GM12878 (cell line): ENCODE data around the gene SLC4A2. TPM values are rescaled to one million over a fixed set of nuclear protein-coding genes. Genes with fewer than 3 reads are reported as not detected.

Experiments used
- ATAC-seq: fragments of 200-7000 bp; cut with Tn5 transposase; 3 replicates; pipeline ENCODE4 v1.9.1; 2020; ENCODE audit warnings: mild to moderate bottlenecking, moderate library complexity
- BruUV-seq: library from RNA; stranded (reverse); fragments of 400-500 nt; replicated peaks from 2 replicates; lab custom pipeline; 2021; lab: Mats Ljungman, UMichigan
- CTCF ChIA-PET: fragments of 300-600 bp; sonication (Branson Sonifier 250); formaldehyde crosslinking; extraction: SDS; loops from one replicate; lab custom pipeline; 2021; ENCODE audit warnings: inconsistent platforms; lab: Yijun Ruan, JAX
- POLR2A ChIA-PET: fragments of 350-600 bp; formaldehyde crosslinking; extraction: SDS; loops from one replicate; lab custom pipeline; 2021; ENCODE audit warnings: inconsistent platforms; lab: Charles Lee
- RAD21 ChIA-PET: fragments of 300-600 bp; sonication (Branson Sonifier 250); formaldehyde crosslinking; loops from one replicate; lab custom pipeline; 2023; ENCODE audit warnings: antibody characterized with exemption; ENCODE audit not compliant: unreplicated experiment; lab: Charles Lee
- SMC1A ChIA-PET: fragments of 300-600 bp; sonication (Branson Sonifier 250); formaldehyde crosslinking; loops from one replicate; lab custom pipeline; 2023; ENCODE audit not compliant: unreplicated experiment, uncharacterized antibody; lab: Charles Lee
- DNase-seq: peaks from one replicate; pipeline ENCODE4 v3.0.0-alpha.2; 2011; ENCODE audit warnings: low read depth, low spot score
- FAIRE-seq: peaks from 3 replicates; lab custom pipeline; 2011; peaks lifted over from hg19 to GRCh38; lab: Jason Lieb, UNC
- H2AFZ ChIP-seq: 2 replicates; pipeline ENCODE4 v1.6.0; 2011; ENCODE audit warnings: low read depth, low read length, control low read depth; ENCODE audit not compliant: control insufficient read depth
- H3K27ac ChIP-seq: 2 replicates; pipeline ENCODE4 v1.5.1; 2011; ENCODE audit warnings: control low read depth; ENCODE audit not compliant: control insufficient read depth, insufficient read depth
- H3K27me3 ChIP-seq, 2 experiments: replicated peaks in 1 of 2; 2 replicates each; pipeline versions ENCODE4 v1.6.0 to v1.6.1; 2011; ENCODE audit warnings: low read length in 1 of 2; ENCODE audit not compliant: control insufficient read depth in 2 of 2, insufficient read depth in 2 of 2
- H3K36me3 ChIP-seq, 2 experiments: 2 replicates each; pipeline ENCODE4 v1.5.1; 2011; ENCODE audit warnings: low read length in 1 of 2; ENCODE audit not compliant: control insufficient read depth in 2 of 2, insufficient read depth in 2 of 2
- H3K4me1 ChIP-seq: 2 replicates; pipeline ENCODE4 v1.6.1; 2011; ENCODE audit warnings: mild to moderate bottlenecking, low read length, moderate library complexity, mixed read lengths; ENCODE audit not compliant: control insufficient read depth, insufficient read depth
- H3K4me2 ChIP-seq: 2 replicates; pipeline ENCODE4 v1.6.0; 2011; ENCODE audit warnings: control low read depth; ENCODE audit not compliant: control insufficient read depth, insufficient read depth
- H3K4me3 ChIP-seq: fragments of 200-600 bp; sonication (generic); 2 replicates; pipeline ENCODE4 v1.5.1; 2016
- H3K79me2 ChIP-seq: 2 replicates; pipeline ENCODE4 v1.6.0; 2011; ENCODE audit warnings: low read length; ENCODE audit not compliant: control insufficient read depth, insufficient read depth
- H3K9ac ChIP-seq: 2 replicates; pipeline ENCODE4 v1.8.0; 2011; ENCODE audit warnings: low read length, control low read depth, mixed read lengths; ENCODE audit not compliant: control insufficient read depth, insufficient read depth
- H3K9me3 ChIP-seq: replicated peaks from 3 replicates; pipeline ENCODE4 v1.5.1; 2011; ENCODE audit warnings: mild to moderate bottlenecking, low read length; ENCODE audit not compliant: control insufficient read depth, insufficient read depth
- H4K20me1 ChIP-seq: 2 replicates; pipeline ENCODE4 v1.6.0; 2011; ENCODE audit not compliant: control insufficient read depth, insufficient read depth
- CBX3 ChIP-seq: fragments of 200-600 bp; sonication (generic); IDR thresholded peaks from 2 replicates; pipeline ENCODE4 v1.6.1; 2016; ENCODE audit warnings: low read depth, borderline replicate concordance
- EP300 ChIP-seq, 2 experiments: fragments of 150-350 bp in 1 of 2; IDR thresholded peaks; 2 replicates each; pipeline ENCODE4 v1.6.1; 2011 to 2012; ENCODE audit warnings: low read depth in 2 of 2, low read length in 2 of 2, borderline replicate concordance in 1 of 2, improper control_type of control experiment in 1 of 2, inconsistent platforms in 1 of 2; ENCODE audit not compliant: control insufficient read depth in 1 of 2
- FOXK2 ChIP-seq: fragments of 450-650 bp; IDR thresholded peaks from 2 replicates; pipeline ENCODE4 v1.6.1; 2017; ENCODE audit warnings: mild to moderate bottlenecking, moderate library complexity
- MYC ChIP-seq: IDR thresholded peaks from 2 replicates; pipeline ENCODE4 v1.6.1; 2011; ENCODE audit warnings: mild to moderate bottlenecking, low read length, moderate library complexity, inconsistent platforms; ENCODE audit not compliant: insufficient read depth, insufficient replicate concordance, insufficient read length, severe bottlenecking
- NFXL1 ChIP-seq: fragments of 450-650 bp; IDR thresholded peaks from 2 replicates; pipeline ENCODE4 v1.6.1; 2017; ENCODE audit warnings: antibody characterized with exemption, mild to moderate bottlenecking, borderline replicate concordance
- SIX5 ChIP-seq: IDR thresholded peaks from 2 replicates; pipeline ENCODE4 v1.6.1; 2011; ENCODE audit warnings: mild to moderate bottlenecking, low read depth, low read length, moderate library complexity; ENCODE audit not compliant: severe bottlenecking
- SP1 ChIP-seq: IDR thresholded peaks from one replicate; pipeline ENCODE4 v1.6.1; 2011; ENCODE audit warnings: low read depth, low read length
- SRF ChIP-seq, 2 experiments: IDR thresholded peaks; 2 replicates each; pipeline ENCODE4 v1.6.1; 2011; ENCODE audit warnings: low read depth in 2 of 2, low read length in 2 of 2, mild to moderate bottlenecking in 1 of 2, moderate library complexity in 1 of 2
- TBL1XR1 ChIP-seq: IDR thresholded peaks from 2 replicates; pipeline ENCODE4 v1.6.1; 2012; ENCODE audit warnings: low read depth, low read length, improper control_type of control experiment
- ZNF207 ChIP-seq: fragments of 450-650 bp; IDR thresholded peaks from 2 replicates; pipeline ENCODE4 v1.6.1; 2014; ENCODE audit warnings: antibody characterized with exemption, mild to moderate bottlenecking, borderline replicate concordance
- WGBS: methylation state at CpG from one replicate; pipeline ENCODE4 v1.1.6; 2016; ENCODE audit warnings: low lambda C conversion rate; ENCODE audit not compliant: insufficient replicate concordance, insufficient coverage; ENCODE audit errors: missing lambda C conversion rate; 5-methylcytosine and 5-hydroxymethylcytosine counted together
- in situ Hi-C: fragments of 300-500 bp; cut with MboI; formaldehyde crosslinking; loops from 9 replicates; pipeline ENCODE4 v1.14.3; 2018; ENCODE audit warnings: mixed read lengths
- intact Hi-C: fragments of 100-400 bp; cut with micrococcal nuclease; formaldehyde crosslinking; loops from one replicate; pipeline ENCODE4 v1.14.2; 2022; ENCODE audit not compliant: unreplicated experiment
- polyA plus RNA-seq, 11 experiments: library from polyadenylated mRNA; depleted of rRNA in 4 of 11; unstranded in 6 of 11; stranded (reverse) in 5 of 11; fragments of >200 nt; fragmentation: Nextera tagmentation in 4 of 11; fragmentation: Illumina TruSeq in 1 of 11; extraction: Ambion mirVana in 4 of 11; extraction: Trizol in 1 of 11; gene quantifications; 1 replicate in 1 of 11; 2 replicates in 10 of 11; pipeline versions ENCODE4 v1.2.1 to v1.2.3, GENCODE V29; 2011 to 2016; ENCODE audit warnings: inconsistent platforms in 2 of 11, missing spikeins in 2 of 11, low read depth in 1 of 11
- total RNA-seq, 4 experiments: library from RNA; depleted of rRNA in 3 of 4; stranded (reverse); fragments of >200 nt in 3 of 4; fragmentation: Illumina TruSeq in 1 of 4; extraction: Trizol in 1 of 4; gene quantifications; 2 replicates each; pipeline versions ENCODE4 v1.2.1 to v1.2.3, GENCODE V29; 2013 to 2021
- TF ChIP-seq, protein P1 (sequence below): fragments of 450-650 bp; IDR thresholded peaks from 2 replicates; pipeline ENCODE4 v1.6.1; 2017; ENCODE audit warnings: mild to moderate bottlenecking
- TF ChIP-seq, protein P2 (sequence below): fragments of 450-650 bp; IDR thresholded peaks from 2 replicates; pipeline ENCODE4 v1.6.1; 2018; ENCODE audit warnings: mild to moderate bottlenecking, low read depth, moderate library complexity; ENCODE audit not compliant: partially characterized antibody
- TF ChIP-seq, protein P3 (sequence below): IDR thresholded peaks from 2 replicates; pipeline ENCODE4 v1.6.1; 2011; ENCODE audit warnings: mild to moderate bottlenecking, low read depth, low read length, moderate library complexity; ENCODE audit not compliant: insufficient replicate concordance

The SLC4A2 gene
- total and polyA plus RNA-seq, 10 of the 15 experiments (the other 5 are each of a cell fraction or from before 2014, with no cell fraction given), result 2.7 to 78.6 (median 30.1) TPM

DNA sequence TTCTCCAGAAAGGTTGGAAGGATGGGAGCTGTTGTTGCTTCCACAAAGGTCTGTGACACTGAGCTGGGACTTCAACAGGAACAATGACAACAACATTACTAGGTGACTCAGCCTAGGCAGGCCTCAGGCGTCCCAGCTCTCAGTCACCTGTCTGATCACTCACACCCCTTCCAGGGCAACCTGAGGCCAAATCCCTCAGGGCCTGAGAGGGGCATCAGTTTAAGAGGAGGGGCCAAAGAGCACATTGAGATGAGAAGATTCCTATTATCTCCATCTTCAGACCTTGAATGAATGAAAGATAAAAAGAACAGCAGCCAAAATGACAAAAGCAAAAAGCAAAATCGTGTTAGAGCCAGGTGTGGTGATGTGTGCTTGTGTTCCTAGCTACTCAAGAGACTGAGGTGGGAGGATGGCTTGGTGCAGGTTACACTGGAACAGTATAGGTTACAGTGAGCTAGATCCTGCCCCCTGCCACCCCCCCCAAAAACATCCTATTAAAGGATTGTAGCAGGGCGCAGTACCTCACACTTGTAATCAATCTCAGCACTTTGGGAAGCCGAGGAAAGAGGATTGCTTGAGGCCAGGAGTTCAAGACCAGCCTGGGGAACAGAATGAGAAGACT, 34.8 kb upstream of the SLC4A2 start, which contains the start of gene ATG9B:
ATG9B (minus strand) TSS at position 60 of the 622 bp plus-strand sequence. CDS start 71 bp downstream, outside the sequence.
- DNase-seq (no peak), ATAC-seq (no peak), FAIRE-seq (no peak)
- TF ChIP-seq SIX5 (no peak), ZNF207 (no peak), TBL1XR1 (no peak), FOXK2 (no peak), NFXL1 (no peak), EP300 (IDR thresholded peaks at IDR 0.05; ENCODE audit: borderline replicate concordance in 1 of 2, control insufficient read depth in 1 of 2, low read depth in 2 of 2, low read length in 2 of 2) (no peak), SP1 (no peak), CBX3 (no peak), MYC (no peak), SRF (IDR thresholded peaks at IDR 0.05; ENCODE audit: low read depth in 2 of 2, low read length in 2 of 2) (no peak)
- TF ChIP-seq, protein P1, sequence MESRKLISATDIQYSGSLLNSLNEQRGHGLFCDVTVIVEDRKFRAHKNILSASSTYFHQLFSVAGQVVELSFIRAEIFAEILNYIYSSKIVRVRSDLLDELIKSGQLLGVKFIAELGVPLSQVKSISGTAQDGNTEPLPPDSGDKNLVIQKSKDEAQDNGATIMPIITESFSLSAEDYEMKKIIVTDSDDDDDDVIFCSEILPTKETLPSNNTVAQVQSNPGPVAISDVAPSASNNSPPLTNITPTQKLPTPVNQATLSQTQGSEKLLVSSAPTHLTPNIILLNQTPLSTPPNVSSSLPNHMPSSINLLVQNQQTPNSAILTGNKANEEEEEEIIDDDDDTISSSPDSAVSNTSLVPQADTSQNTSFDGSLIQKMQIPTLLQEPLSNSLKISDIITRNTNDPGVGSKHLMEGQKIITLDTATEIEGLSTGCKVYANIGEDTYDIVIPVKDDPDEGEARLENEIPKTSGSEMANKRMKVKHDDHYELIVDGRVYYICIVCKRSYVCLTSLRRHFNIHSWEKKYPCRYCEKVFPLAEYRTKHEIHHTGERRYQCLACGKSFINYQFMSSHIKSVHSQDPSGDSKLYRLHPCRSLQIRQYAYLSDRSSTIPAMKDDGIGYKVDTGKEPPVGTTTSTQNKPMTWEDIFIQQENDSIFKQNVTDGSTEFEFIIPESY, result no peak
- TF ChIP-seq, protein P2, sequence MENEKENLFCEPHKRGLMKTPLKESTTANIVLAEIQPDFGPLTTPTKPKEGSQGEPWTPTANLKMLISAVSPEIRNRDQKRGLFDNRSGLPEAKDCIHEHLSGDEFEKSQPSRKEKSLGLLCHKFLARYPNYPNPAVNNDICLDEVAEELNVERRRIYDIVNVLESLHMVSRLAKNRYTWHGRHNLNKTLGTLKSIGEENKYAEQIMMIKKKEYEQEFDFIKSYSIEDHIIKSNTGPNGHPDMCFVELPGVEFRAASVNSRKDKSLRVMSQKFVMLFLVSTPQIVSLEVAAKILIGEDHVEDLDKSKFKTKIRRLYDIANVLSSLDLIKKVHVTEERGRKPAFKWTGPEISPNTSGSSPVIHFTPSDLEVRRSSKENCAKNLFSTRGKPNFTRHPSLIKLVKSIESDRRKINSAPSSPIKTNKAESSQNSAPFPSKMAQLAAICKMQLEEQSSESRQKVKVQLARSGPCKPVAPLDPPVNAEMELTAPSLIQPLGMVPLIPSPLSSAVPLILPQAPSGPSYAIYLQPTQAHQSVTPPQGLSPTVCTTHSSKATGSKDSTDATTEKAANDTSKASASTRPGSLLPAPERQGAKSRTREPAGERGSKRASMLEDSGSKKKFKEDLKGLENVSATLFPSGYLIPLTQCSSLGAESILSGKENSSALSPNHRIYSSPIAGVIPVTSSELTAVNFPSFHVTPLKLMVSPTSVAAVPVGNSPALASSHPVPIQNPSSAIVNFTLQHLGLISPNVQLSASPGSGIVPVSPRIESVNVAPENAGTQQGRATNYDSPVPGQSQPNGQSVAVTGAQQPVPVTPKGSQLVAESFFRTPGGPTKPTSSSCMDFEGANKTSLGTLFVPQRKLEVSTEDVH, result no peak
- TF ChIP-seq, protein P3, sequence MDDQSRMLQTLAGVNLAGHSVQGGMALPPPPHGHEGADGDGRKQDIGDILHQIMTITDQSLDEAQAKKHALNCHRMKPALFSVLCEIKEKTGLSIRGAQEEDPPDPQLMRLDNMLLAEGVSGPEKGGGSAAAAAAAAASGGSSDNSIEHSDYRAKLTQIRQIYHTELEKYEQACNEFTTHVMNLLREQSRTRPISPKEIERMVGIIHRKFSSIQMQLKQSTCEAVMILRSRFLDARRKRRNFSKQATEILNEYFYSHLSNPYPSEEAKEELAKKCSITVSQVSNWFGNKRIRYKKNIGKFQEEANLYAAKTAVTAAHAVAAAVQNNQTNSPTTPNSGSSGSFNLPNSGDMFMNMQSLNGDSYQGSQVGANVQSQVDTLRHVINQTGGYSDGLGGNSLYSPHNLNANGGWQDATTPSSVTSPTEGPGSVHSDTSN, result no peak
- no TSS peak for BruUV-seq
- in situ Hi-C loops (no loop called here), intact Hi-C loops (no loop called here)
- Histone ChIP-seq H3K27ac (no peak within 1 kb of the TSS), H3K27me3 (peaks cover 2 to 4% of the 10 kb centered on the region in 2 experiments; a peak in 3 of 4 replicates), H3K4me1 (no peaks in the 10 kb centered on the region), H4K20me1 (no peaks in the 10 kb centered on the region), H3K4me3 (no peak within 1 kb of the TSS), H3K9ac (no peak within 1 kb of the TSS), H3K9me3 (no peaks in the 10 kb centered on the region), H3K4me2 (no peak within 1 kb of the TSS), H2AFZ (no peak within 1 kb of the TSS), H3K79me2 (no peaks in the 10 kb centered on the region), H3K36me3 (no peaks in the 10 kb centered on the region)
- 22% methylated on average over 4 of the region's 4 CpGs for WGBS
- RAD21 ChIA-PET, result no interaction called here
- SMC1A ChIA-PET, result no interaction called here
- POLR2A ChIA-PET, result interaction anchor here (0.7 kb wide), 1 partner anchor 243 kb away, joined by 4 read pairs; no protein-coding TSS in a partner anchor
- CTCF ChIA-PET, result interaction anchor here (6.0 kb wide), 1 partner anchor 15 kb away, joined by 35 read pairs; no protein-coding TSS in a partner anchor
